ENCODE data around the gene ZNF865.

GRCh38 chr19:55643887-55644176, 38.4 kb downstream of the ZNF865 start:
- TF ChIP-seq ZNF70 (CRISPR knock-in tag; IDR thresholded peaks at IDR 0.05), result no peak
- TF ChIP-seq ZFP30 (CRISPR knock-in tag; IDR thresholded peaks at IDR 0.05), result no peak
- TF ChIP-seq PATZ1 (CRISPR knock-in tag; IDR thresholded peaks at IDR 0.05; ENCODE audit: borderline replicate concordance), result no peak
- no peak for TF ChIP-seq CSRNP3 (CRISPR knock-in tag; IDR thresholded peaks at IDR 0.05)
- TF ChIP-seq CREB5 (CRISPR knock-in tag; IDR thresholded peaks at IDR 0.05; ENCODE audit: low read depth), result no peak
- no peak for TF ChIP-seq TCF4 (CRISPR knock-in tag; IDR thresholded peaks at IDR 0.05; ENCODE audit: borderline replicate concordance)
- no peak for TF ChIP-seq ZNF565 (CRISPR knock-in tag; conservative IDR thresholded peaks at IDR 0.05; ENCODE audit: low read depth)
